WTC11 (cell line): ENCODE measurements around the gene NFIA.

Source experiments
- CTCF ChIP-seq: fragments of 200-600 bp; IDR thresholded peaks from 2 replicates; pipeline ENCODE4 v1.8.0; 2022; ENCODE audit warnings: antibody characterized with exemption
- E2F5 ChIP-seq: sonication (generic); formaldehyde crosslinking; IDR thresholded peaks from 2 replicates; pipeline ENCODE4 v1.8.1; 2022; ENCODE audit warnings: mild to moderate bottlenecking, moderate library complexity, missing genetic modification reagents
- FOXK1 ChIP-seq: sonication (generic); formaldehyde crosslinking; IDR thresholded peaks from 2 replicates; pipeline ENCODE4 v1.8.0; 2022; ENCODE audit warnings: mild to moderate bottlenecking, moderate library complexity, missing genetic modification reagents
- GABPB1 ChIP-seq: sonication (generic); formaldehyde crosslinking; IDR thresholded peaks from 2 replicates; pipeline ENCODE4 v1.8.1; 2023; ENCODE audit warnings: mild to moderate bottlenecking, missing genetic modification reagents
- IRF2 ChIP-seq: sonication (generic); formaldehyde crosslinking; IDR thresholded peaks from 2 replicates; pipeline ENCODE4 v1.8.0; 2022; ENCODE audit warnings: low read depth, missing genetic modification reagents, borderline replicate concordance
- MAX ChIP-seq: sonication (generic); formaldehyde crosslinking; IDR thresholded peaks from 2 replicates; pipeline ENCODE4 v1.8.0; 2022; ENCODE audit warnings: mild to moderate bottlenecking, missing genetic modification reagents
- MYBL2 ChIP-seq: sonication (generic); formaldehyde crosslinking; IDR thresholded peaks from 2 replicates; pipeline ENCODE4 v1.8.1; 2023; ENCODE audit warnings: mild to moderate bottlenecking, moderate library complexity, missing genetic modification reagents
- NFYB ChIP-seq: sonication (generic); formaldehyde crosslinking; conservative IDR thresholded peaks from 2 replicates; pipeline ENCODE4 v1.8.0; 2022; ENCODE audit warnings: low read depth, missing genetic modification reagents
- NR3C1 ChIP-seq: sonication (generic); formaldehyde crosslinking; conservative IDR thresholded peaks from 2 replicates; pipeline ENCODE4 v1.8.1; 2023; ENCODE audit warnings: low read depth, mild to moderate bottlenecking, missing genetic modification reagents
- STAT6 ChIP-seq: sonication (generic); formaldehyde crosslinking; conservative IDR thresholded peaks from 2 replicates; pipeline ENCODE4 v1.8.1; 2023; ENCODE audit warnings: mild to moderate bottlenecking, low read depth, missing genetic modification reagents, moderate library complexity
- TEAD1 ChIP-seq: sonication (generic); formaldehyde crosslinking; IDR thresholded peaks from 2 replicates; pipeline ENCODE4 v1.8.0; 2022; ENCODE audit warnings: mild to moderate bottlenecking, missing genetic modification reagents
- USF1 ChIP-seq: sonication (generic); formaldehyde crosslinking; IDR thresholded peaks from 2 replicates; pipeline ENCODE4 v1.8.0; 2022; ENCODE audit warnings: mild to moderate bottlenecking, missing genetic modification reagents
- USF2 ChIP-seq: sonication (generic); formaldehyde crosslinking; IDR thresholded peaks from 2 replicates; pipeline ENCODE4 v1.8.1; 2023; ENCODE audit warnings: mild to moderate bottlenecking, missing genetic modification reagents, moderate library complexity
- ZBTB43 ChIP-seq: sonication (generic); formaldehyde crosslinking; IDR thresholded peaks from 2 replicates; pipeline ENCODE4 v1.8.1; 2023; ENCODE audit warnings: mild to moderate bottlenecking, missing genetic modification reagents

- TF ChIP-seq MYBL2 (no peak), ZBTB43 (CRISPR knock-in tag) (no peak), NFYB (no peak), FOXK1 (CRISPR knock-in tag) (no peak), USF1 (CRISPR knock-in tag) (no peak), USF2 (CRISPR knock-in tag) (no peak), MAX (CRISPR knock-in tag) (no peak), CTCF (no peak), NR3C1 (CRISPR knock-in tag) (no peak), E2F5 (no peak), IRF2 (CRISPR knock-in tag) (no peak), GABPB1 (no peak), STAT6 (CRISPR knock-in tag) (no peak), TEAD1 (CRISPR knock-in tag) (no peak)
These were observed 279.6 kb downstream of the NFIA start for GRCh38 chr1:61361931-61362330.
